GM21723 (cell line): ENCODE results near the gene MAGEA6.
"Not testable (repeated sequence)": the region's sequence is repeated elsewhere in the genome, so short reads cannot be mapped to it uniquely, and the experiment has no call there.

Source experiments
- ATAC-seq: cut with Tn5 transposase; IDR thresholded peaks from one replicate; pipeline ENCODE4 v1.9.1; 2021; ENCODE audit warnings: mild to moderate bottlenecking, moderate library complexity; ENCODE audit not compliant: unreplicated experiment

MAGEA6 gene

GRCh38 chrX:152734143-152734858 is 35.2 kb downstream of the MAGEA6 start:
- ATAC-seq, result not testable (repeated sequence)

- no peak for ATAC-seq
These were observed 36.1 kb downstream of the MAGEA6 start, which contains the start of the genes CSAG1 and MAGEA12 for GRCh38 chrX:152733261-152733975. CSAG1 (minus strand) TSS chrX:152733721; CDS start chrX:152732460, 1,261 bp downstream. MAGEA12 (plus strand) TSS chrX:152733757; CDS start chrX:152736162, 2,405 bp downstream.

- no peak for ATAC-seq
These were observed 44.1 kb downstream of the MAGEA6 start for GRCh38 chrX:152725409-152725808.
